LNCAP (cell line): ENCODE measurements around the gene SYNE2.

Source experiments
- TF ChIP-seq, protein P1 (sequence below): fragments of 450-650 bp; IDR thresholded peaks from 2 replicates; pipeline ENCODE4 v1.5.1; 2017; ENCODE audit warnings: mild to moderate bottlenecking

Gene SYNE2

DNA sequence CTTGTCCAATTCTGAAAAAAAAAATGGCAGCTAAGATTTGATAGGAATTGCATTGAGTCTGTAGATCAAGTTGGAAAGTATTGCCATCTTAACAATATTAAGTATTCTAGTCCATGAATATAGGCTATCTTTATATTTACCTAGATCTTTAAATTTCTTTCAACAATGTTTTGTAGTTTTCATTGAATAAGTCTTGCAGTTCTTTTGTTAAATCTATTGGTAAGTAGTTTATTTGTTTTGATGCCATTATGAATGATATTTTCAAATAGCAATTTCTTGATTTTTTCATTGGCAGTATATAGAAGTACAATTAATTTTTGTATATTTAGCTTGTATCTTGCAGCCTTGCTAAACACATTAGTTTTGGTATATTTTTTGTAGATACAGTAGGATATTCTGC lies 71.6 kb downstream of the SYNE2 start:
- TF ChIP-seq, protein P1, sequence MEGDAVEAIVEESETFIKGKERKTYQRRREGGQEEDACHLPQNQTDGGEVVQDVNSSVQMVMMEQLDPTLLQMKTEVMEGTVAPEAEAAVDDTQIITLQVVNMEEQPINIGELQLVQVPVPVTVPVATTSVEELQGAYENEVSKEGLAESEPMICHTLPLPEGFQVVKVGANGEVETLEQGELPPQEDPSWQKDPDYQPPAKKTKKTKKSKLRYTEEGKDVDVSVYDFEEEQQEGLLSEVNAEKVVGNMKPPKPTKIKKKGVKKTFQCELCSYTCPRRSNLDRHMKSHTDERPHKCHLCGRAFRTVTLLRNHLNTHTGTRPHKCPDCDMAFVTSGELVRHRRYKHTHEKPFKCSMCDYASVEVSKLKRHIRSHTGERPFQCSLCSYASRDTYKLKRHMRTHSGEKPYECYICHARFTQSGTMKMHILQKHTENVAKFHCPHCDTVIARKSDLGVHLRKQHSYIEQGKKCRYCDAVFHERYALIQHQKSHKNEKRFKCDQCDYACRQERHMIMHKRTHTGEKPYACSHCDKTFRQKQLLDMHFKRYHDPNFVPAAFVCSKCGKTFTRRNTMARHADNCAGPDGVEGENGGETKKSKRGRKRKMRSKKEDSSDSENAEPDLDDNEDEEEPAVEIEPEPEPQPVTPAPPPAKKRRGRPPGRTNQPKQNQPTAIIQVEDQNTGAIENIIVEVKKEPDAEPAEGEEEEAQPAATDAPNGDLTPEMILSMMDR = no peak

DNA sequence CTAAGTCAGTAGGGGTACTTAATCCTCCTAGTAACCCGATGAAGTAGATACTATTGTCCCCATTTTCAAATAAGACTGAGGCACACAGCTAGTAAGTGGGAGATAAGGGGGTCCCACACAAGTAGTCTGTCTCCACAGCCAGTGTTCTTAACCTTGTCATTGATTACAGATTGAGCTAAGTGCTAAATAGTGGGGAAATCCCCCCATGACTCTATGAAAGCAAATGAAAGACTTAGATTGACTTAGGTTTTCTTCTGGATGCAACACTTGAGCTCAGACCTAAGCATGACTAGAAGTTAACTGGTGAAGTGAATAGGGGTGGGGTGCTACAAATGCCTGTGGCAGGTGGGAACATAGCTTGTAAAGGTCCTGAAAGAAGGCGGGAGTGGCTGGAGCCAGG lies 73.8 kb downstream of the SYNE2 start:
- TF ChIP-seq, protein P1 = no peak

DNA sequence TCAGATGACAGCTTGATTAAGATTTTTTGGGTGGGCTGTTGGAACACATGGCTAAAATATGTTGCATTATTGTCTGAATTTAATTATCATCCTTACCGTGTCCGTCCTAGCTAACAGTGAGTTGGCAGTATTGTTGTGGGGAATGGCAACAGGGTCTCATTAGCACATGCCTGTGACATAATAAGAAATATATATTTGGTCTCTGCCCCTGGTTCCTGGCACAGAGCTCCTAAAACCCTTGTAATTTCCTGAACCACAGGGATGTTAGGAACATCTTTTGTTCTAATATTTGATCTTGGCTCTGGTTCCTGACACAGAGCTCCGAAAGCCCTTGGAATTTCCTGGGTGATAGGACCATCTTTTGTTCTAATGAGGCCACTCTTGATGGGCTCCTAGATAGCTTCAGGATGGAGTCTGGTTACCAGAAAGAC lies 76.0 kb downstream of the SYNE2 start:
- TF ChIP-seq, protein P1 = no peak

DNA sequence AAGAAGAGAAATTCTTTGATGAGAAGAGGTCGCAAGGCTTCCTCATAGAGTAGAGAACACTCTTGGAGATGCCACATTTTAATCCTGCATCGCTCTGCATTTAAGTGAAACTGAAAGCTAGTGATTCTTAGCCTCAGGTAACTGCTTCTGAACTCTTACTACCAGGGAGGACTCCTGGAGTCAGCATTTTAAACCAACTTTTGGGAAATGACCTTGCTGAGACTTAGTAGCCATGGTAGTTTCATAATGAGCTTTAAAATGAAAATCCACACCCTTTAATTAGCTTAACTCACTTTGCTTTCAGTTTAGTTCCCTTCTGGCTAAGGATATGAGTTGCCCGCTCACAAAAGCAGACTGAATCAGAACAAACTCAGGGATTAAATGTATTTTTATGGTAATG lies 80.3 kb downstream of the SYNE2 start:
- TF ChIP-seq, protein P1 = no peak

DNA sequence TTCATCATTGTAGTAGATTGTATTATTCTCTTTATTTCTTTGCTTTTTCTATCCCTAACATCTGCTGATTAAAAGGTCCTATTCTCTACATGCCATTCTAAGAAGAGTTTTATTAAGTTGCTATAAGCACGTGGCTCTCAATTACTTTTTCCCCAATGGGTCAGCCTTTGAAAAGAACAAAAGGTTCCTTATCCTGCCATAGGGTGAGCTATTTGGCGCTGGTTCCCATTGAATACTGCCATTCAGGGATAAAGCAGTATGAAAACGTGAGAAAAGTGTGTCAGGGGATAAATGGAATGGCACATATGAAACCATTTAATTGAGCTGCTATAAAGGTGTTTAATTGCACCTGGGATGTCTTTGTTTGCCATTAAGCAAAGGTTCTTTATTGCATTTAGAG lies 80.9 kb downstream of the SYNE2 start:
- TF ChIP-seq, protein P1 = no peak

DNA sequence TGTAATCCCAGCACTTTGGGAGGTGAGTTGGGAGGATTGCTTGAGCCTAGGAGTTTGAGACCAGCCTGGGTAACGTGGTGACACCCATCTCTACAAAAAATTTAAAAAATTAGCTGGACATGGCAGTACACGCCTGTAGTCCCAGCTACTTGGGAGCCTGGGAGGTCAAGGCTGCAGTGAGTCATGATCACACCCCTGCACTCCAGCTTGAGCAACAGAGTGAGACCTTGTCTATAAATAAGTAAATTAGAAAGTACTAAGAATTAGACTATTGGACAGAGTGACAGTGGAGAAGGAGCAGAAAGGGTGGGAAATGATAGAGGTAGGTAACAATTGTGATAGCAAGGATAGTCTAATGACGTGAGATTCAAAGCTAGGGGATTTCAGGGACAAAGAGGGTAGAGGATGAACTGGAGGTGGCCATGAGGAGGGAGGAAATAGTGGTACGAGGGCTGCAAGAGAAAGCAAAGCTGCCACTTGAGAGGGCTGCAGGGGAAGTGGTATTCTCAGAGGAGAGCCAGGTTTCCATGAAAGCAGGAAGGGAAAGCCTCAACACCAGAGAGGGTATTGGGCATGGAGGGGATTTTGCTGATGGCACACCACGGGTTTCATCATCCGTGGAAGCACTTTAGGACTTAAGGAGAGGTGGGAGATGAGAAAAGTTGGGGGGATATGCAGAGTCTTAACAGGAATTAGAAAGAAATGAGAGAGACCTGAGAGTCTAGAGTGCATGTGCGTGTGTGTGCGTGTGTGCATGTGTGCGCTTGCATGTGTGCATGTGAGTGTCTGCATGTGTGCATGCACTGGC lies 85.6 kb downstream of the SYNE2 start:
- TF ChIP-seq, protein P1 = no peak

DNA sequence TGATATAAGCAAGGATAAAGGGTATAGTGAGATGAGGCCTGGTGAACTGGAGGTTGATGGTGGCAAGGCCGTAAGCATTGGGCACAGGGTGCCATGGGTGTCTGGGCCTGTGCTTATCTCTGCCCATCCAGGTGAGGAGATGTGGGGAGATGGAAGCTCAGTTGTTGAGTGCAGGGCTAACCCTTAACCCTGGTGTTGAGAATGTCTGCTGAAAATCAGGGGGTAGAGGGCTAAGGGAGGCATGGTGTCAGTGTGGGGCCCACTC lies 86.1 kb downstream of the SYNE2 start:
- TF ChIP-seq, protein P1 = no peak

DNA sequence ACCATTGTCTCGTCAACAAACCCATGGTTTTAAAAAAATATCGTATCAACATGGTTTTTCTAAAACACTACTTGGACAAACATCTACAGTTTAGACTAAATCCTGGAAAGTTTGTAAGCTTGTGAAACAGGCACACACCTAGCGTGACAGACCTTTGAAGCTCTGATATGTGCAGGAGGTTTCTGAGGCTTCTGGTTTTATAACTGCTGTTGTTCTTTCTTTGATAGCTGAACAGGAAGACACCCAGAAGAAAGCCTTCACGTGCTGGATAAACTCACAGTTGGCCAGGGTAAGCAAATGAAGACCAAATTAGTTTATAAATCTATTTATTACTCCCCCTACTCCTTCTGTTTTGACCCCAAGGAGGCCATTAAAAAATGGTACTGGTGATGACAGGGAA lies 87.6 kb downstream of the SYNE2 start:
- TF ChIP-seq, protein P1 = no peak
